Astrocyte of the spinal cord (primary cell): ENCODE results near the gene PFKL.

ENCODE experiments used
- DNase-seq: peaks from one replicate; pipeline ENCODE4 v3.0.0; 2011; ENCODE audit warnings: low read depth, low spot score
- H3K4me3 ChIP-seq: 2 replicates; pipeline ENCODE4 v1.5.1; 2011; ENCODE audit warnings: low read depth, mild to moderate bottlenecking, low read length, moderate library complexity
- in situ Hi-C: cut with HindIII; loops from 2 replicates; pipeline ENCODE4 v1.10.0; 2017; ENCODE audit warnings: low sequenced_read_pairs
- TF ChIP-seq, protein P1 (sequence below): IDR thresholded peaks from 2 replicates; pipeline ENCODE4 v1.5.1; 2012; ENCODE audit warnings: low read depth, mild to moderate bottlenecking, low read length, inconsistent platforms

The PFKL gene

DNA sequence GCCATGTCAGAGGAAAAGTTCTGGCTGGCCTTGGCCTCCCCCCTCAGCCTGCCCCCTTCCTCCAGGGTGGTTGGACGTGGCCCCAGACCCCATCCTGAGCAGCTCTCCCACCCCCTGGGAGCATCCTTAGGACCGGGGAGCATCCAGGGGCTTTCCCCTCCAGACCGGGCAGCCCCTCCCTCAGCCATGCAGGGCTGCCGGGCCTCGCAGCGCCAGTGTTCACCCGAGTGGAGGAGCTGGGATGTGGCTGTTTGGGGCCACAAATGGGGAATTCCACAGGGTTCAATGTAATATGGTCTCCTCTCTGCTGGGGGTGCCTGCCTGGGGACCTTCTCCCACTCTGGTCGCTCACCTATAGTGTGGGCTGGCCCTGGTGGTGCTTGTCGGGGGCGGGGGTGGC, 4.2 kb upstream of the PFKL start:
- H3K4me3 ChIP-seq, result no peak overlapping the region
- in situ Hi-C loops, result no loop called here
- TF ChIP-seq, protein P1, sequence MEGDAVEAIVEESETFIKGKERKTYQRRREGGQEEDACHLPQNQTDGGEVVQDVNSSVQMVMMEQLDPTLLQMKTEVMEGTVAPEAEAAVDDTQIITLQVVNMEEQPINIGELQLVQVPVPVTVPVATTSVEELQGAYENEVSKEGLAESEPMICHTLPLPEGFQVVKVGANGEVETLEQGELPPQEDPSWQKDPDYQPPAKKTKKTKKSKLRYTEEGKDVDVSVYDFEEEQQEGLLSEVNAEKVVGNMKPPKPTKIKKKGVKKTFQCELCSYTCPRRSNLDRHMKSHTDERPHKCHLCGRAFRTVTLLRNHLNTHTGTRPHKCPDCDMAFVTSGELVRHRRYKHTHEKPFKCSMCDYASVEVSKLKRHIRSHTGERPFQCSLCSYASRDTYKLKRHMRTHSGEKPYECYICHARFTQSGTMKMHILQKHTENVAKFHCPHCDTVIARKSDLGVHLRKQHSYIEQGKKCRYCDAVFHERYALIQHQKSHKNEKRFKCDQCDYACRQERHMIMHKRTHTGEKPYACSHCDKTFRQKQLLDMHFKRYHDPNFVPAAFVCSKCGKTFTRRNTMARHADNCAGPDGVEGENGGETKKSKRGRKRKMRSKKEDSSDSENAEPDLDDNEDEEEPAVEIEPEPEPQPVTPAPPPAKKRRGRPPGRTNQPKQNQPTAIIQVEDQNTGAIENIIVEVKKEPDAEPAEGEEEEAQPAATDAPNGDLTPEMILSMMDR, result no peak
- DNase-seq, result no peak

DNA sequence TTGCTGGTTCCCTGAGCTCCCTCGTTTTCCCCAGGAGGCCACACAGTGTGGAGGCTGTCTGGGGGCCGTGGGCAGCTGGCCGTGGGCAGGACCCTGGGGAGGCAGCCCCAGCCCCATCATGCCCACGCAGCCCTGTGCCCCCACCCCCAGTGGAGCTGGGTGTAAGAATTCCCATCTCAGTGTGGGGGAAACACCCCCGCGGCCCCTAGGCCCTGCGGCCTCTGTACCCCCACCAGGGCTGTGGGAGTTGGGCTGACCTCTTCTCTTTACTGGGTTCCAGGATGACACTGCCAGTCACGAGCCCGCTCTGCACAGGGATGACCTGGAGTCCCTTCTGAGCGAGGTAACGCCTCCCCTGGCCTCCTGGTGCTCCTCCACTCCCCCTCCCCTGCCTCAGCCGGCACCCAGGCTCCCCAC, 3.7 kb upstream of the PFKL start:
- in situ Hi-C loops, result no loop called here
- TF ChIP-seq, protein P1, result no peak
- DNase-seq, result no peak
- H3K4me3 ChIP-seq, result no peak overlapping the region

DNA sequence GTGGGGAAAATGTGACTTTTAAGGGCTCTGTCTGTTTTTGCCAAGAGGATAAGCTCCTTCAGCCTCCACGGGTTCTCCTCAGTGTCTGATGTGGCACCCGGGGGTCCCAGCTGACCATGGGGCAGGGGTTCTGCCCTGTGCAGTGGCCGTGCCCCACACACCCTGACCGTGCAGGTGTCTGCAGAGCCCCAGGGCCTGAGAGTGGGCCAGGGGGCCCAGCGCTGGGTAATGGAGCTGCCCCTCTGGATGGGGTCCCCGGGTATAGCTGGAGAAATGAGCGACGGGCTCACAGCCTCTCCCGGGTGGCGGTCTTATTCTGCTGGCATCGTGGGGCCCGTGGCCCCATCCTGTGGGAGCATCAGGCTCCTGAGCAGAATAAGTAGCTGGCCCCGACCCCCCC, 2.9 kb upstream of the PFKL start:
- DNase-seq, result no peak
- TF ChIP-seq, protein P1, result no peak

DNA sequence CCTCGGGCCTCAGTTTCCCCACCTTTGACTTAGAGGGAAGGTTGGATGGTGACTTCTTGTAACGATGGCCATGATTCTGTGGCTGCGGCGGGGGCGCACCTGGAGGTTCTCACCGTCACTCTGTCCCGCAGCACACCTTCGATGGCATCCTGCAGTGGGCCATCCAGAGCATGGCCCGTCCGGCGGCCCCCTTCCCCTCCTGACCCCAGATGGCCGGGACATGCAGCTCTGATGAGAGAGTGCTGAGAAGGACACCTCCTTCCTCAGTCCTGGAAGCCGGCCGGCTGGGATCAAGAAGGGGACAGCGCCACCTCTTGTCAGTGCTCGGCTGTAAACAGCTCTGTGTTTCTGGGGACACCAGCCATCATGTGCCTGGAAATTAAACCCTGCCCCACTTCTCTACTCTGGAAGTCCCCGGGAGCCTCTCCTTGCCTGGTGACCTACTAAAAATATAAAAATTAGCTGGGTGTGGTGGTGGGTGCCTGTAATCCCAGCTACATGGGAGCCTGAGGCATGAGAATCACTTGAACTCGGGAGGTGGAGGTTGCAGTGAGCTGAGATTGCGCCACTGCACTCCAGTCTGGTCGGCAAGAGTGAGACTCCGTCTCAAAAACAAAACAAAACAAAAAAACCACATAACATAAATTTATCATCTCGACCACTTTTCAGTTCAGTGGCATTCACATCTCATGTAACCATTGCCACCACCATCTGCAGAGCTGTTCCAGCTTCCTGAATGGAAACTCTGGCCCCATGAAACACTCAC, 2.1 kb upstream of the PFKL start:
- DNase-seq, result peak; percentile 74
- TF ChIP-seq, protein P1, result peak; percentile 88
- in situ Hi-C loops, result no loop called here
- no peak overlapping the region for H3K4me3 ChIP-seq

More for the DNA sequence above, 2.9 kb upstream of the PFKL start:
- in situ Hi-C loops, result no loop called here
- no peak overlapping the region for H3K4me3 ChIP-seq

DNA sequence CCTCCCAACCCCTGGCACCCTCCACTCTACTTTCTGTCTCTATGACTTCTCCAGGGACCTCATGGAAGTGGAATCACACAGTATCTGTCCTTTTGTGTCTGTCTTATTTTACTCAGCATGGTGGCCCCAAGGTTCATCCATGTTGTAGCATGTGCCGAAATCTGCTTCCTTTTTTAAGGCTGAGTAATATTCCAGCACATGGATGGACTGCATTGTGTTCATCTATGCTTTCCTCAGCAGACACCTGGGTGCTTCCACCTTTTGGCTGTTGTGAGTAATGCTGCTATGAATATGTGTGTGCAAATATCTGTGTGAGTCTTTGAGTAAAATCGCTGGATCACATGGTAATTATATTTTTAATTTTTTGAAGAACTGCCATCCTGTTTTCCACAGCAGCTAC, 1.6 kb upstream of the PFKL start:
- no peak for DNase-seq
- TF ChIP-seq, protein P1, result peak; percentile 25
- H3K4me3 ChIP-seq, result no peak overlapping the region
- in situ Hi-C loops, result no loop called here

DNA sequence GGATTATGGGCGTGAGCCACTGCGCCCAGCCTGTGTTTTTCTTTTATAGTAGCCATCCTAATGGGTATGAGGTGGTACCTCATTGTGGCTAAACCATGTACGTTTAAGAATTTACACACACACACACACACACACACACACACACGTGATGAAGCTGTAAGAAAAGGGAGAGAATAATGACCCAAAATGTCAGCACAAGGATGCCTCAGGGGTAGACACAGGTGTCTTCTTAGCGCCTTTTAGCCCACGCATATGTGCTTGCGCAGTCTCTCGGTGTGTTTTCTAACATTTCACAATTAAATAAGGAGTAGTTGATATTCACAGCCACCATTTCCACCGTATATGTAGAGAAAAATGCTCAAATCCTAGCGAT, 782 bp upstream of the PFKL start:
- H3K4me3 ChIP-seq, result peak overlapping the region; percentile 60
- in situ Hi-C loops, result no loop called here
- TF ChIP-seq, protein P1, result no peak
- peak; percentile 34 for DNase-seq
